Prostate gland (tissue), 2 donors: ENCODE results near the gene AGBL3.

Experiments
- POLR2A ChIP-seq: fragments of 450-650 bp; IDR thresholded peaks from one replicate; pipeline ENCODE4 v1.6.1; 2016; ENCODE audit warnings: antibody characterized with exemption, mild to moderate bottlenecking
- POLR2AphosphoS5 ChIP-seq: sonication (generic); formaldehyde crosslinking; IDR thresholded peaks from one replicate; pipeline ENCODE4 v1.6.1; 2017; ENCODE audit warnings: antibody characterized with exemption
- TF ChIP-seq, protein P1 (sequence below), 4 experiments: fragments of 200-600 bp in 2 of 4; fragments of 450-650 bp in 2 of 4; sonication (generic) in 2 of 4; IDR thresholded peaks; 1 replicate in 3 of 4; 2 replicates in 1 of 4; pipeline ENCODE4 v1.5.1; 2016 to 2019; ENCODE audit warnings: antibody characterized with exemption in 4 of 4, mild to moderate bottlenecking in 2 of 4, moderate library complexity in 2 of 4

DNA sequence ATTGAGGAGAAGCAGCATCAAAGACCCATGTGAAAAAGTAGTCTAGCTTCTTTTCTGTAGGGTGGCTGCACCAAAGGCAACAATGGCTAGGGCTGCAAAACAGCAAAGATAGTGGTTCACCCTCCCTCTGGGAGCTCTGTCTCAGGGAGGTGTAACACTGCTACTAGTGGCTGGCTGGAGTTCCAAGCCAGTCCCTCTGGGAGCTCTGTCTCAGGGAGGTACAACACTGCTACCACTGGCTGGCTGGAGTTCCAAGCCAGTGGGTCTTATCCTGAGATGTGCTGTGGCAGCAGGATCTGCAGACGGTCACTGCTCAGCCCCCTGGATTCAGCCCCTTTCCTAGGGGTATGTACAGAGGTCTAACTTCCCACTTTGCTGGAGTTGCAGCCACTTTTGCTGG is 123.7 kb downstream of the AGBL3 start:
- TF ChIP-seq, protein P1, sequence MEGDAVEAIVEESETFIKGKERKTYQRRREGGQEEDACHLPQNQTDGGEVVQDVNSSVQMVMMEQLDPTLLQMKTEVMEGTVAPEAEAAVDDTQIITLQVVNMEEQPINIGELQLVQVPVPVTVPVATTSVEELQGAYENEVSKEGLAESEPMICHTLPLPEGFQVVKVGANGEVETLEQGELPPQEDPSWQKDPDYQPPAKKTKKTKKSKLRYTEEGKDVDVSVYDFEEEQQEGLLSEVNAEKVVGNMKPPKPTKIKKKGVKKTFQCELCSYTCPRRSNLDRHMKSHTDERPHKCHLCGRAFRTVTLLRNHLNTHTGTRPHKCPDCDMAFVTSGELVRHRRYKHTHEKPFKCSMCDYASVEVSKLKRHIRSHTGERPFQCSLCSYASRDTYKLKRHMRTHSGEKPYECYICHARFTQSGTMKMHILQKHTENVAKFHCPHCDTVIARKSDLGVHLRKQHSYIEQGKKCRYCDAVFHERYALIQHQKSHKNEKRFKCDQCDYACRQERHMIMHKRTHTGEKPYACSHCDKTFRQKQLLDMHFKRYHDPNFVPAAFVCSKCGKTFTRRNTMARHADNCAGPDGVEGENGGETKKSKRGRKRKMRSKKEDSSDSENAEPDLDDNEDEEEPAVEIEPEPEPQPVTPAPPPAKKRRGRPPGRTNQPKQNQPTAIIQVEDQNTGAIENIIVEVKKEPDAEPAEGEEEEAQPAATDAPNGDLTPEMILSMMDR (IDR thresholded peaks at IDR 0.05): no peak
- no peak for TF ChIP-seq POLR2A
- no peak for TF ChIP-seq POLR2AphosphoS5
